Endothelial cell (in vitro differentiated cells): ENCODE measurements around the gene WDR77. TPM values are rescaled to one million over a fixed set of nuclear protein-coding genes. Genes with fewer than 3 reads are reported as not detected.

ENCODE experiments used
- DNase-seq: peaks from one replicate; pipeline ENCODE4 v3.0.0; 2021; ENCODE audit warnings: low spot score
- H3K27ac Mint-ChIP-seq: one replicate; pipeline ENCODE4 v1.8.0; 2021; ENCODE audit warnings: mixed read lengths, inconsistent platforms; ENCODE audit not compliant: unreplicated experiment
- H3K27me3 Mint-ChIP-seq: one replicate; pipeline ENCODE4 v1.8.0; 2021; ENCODE audit warnings: mild to moderate bottlenecking, moderate library complexity, mixed read lengths, inconsistent platforms; ENCODE audit not compliant: unreplicated experiment
- H3K36me3 Mint-ChIP-seq: one replicate; pipeline ENCODE4 v1.8.0; 2021; ENCODE audit warnings: mild to moderate bottlenecking, low read depth, mixed read lengths, inconsistent platforms; ENCODE audit not compliant: unreplicated experiment
- H3K4me1 Mint-ChIP-seq: one replicate; pipeline ENCODE4 v1.8.0; 2021; ENCODE audit warnings: mild to moderate bottlenecking, mixed read lengths, inconsistent platforms; ENCODE audit not compliant: unreplicated experiment
- H3K4me3 Mint-ChIP-seq: one replicate; pipeline ENCODE4 v1.8.0; 2021; ENCODE audit warnings: mild to moderate bottlenecking, mixed read lengths, inconsistent platforms; ENCODE audit not compliant: unreplicated experiment
- H3K9me3 Mint-ChIP-seq: one replicate; pipeline ENCODE4 v1.8.0; 2021; ENCODE audit warnings: mixed read lengths, inconsistent platforms; ENCODE audit not compliant: unreplicated experiment
- total RNA-seq: library from RNA; stranded (reverse); fragmentation: NEBNext Ultra II Directional; extraction: Animal tissue kit (Norgen Biotek cat#: 25700); gene quantifications from one replicate; pipeline ENCODE4 v1.2.1, GENCODE V29; 2021; ENCODE audit not compliant: unreplicated experiment
- TF ChIP-seq, protein P1 (sequence below): fragments of 200-600 bp; sonication (generic); IDR thresholded peaks from one replicate; pipeline ENCODE4 v1.5.0; 2021; ENCODE audit warnings: antibody characterized with exemption; ENCODE audit not compliant: unreplicated experiment

WDR77 gene
- total RNA-seq, 1 donor from 2014 or later, result 46.2 TPM

DNA sequence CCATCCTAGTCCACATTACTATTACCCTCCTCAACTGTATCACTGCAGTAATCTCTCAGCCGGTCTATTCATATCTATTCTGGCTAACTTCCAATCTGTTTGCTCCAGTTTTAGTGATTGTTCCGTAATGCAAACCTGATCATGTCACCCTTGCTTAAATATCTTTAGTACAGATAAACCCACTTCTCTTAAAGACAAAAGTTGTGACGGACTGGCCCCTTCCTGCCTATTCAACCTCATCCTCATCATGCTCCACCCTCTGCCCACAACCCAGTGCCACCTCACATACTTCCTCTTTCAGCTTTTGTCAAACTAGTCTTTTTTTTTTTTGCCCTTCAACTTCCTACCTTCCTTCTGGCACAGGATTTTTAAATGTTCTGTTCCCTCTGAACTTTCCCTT is 22.0 kb upstream of the WDR77 start:
- DNase-seq, result no peak
- Mint-ChIP-seq H3K4me1 (no peaks in the 10 kb centered on the region), H3K9me3 (no peaks in the 10 kb centered on the region), H3K36me3 (no peaks in the 10 kb centered on the region), H3K4me3 (no peak overlapping the region), H3K27me3 (peaks cover 1% of the 10 kb centered on the region), H3K27ac (no peak overlapping the region)
- TF ChIP-seq, protein P1, sequence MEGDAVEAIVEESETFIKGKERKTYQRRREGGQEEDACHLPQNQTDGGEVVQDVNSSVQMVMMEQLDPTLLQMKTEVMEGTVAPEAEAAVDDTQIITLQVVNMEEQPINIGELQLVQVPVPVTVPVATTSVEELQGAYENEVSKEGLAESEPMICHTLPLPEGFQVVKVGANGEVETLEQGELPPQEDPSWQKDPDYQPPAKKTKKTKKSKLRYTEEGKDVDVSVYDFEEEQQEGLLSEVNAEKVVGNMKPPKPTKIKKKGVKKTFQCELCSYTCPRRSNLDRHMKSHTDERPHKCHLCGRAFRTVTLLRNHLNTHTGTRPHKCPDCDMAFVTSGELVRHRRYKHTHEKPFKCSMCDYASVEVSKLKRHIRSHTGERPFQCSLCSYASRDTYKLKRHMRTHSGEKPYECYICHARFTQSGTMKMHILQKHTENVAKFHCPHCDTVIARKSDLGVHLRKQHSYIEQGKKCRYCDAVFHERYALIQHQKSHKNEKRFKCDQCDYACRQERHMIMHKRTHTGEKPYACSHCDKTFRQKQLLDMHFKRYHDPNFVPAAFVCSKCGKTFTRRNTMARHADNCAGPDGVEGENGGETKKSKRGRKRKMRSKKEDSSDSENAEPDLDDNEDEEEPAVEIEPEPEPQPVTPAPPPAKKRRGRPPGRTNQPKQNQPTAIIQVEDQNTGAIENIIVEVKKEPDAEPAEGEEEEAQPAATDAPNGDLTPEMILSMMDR, result no peak

DNA sequence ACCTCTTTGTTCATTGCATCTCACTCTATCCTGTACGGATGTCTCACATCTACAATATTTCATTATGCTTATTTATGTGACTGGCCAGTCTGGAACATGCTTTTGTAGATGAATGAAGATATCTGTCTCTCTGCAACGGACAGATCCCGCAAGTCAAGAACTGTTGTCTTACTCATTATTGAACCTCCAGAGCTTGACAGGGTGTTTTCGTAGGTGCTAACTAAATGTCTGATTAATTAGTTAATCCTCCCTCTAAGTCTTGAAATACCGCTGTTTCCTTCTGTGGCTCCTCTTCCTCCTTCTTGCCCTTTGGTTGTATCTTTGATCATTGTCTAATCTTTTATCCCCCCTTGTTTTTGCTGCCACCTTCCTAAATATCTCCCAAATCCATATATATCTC is 21.5 kb upstream of the WDR77 start:
- Mint-ChIP-seq H3K4me1 (no peaks in the 10 kb centered on the region), H3K4me3 (no peak overlapping the region), H3K36me3 (no peaks in the 10 kb centered on the region), H3K27ac (no peak overlapping the region), H3K9me3 (no peaks in the 10 kb centered on the region), H3K27me3 (peaks cover 1% of the 10 kb centered on the region)
- TF ChIP-seq, protein P1, result no peak
- no peak for DNase-seq

DNA sequence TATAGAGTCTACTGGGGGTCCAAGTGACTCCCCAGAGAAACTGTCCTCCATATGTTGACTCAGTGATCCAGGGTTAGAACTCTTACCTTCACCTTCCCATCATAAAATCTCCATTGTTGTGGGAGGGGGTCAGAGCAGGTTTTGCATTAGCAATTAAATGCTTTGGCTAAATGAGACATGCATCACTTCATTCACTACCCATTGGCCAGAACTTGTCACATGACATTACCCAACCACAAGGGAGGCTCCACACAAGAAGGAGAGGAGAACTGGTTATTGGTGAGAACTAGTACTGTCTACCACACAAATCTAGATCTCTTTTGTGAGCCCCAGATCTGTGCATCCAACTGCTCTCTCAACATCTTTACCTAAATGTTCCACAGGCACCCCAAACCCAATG is 20.5 kb upstream of the WDR77 start:
- H3K4me1 Mint-ChIP-seq, result no peaks in the 10 kb centered on the region
- H3K27me3 Mint-ChIP-seq, result peaks cover 1% of the 10 kb centered on the region
- H3K4me3 Mint-ChIP-seq, result no peak overlapping the region
- TF ChIP-seq, protein P1, result no peak
- DNase-seq, result no peak
- H3K27ac Mint-ChIP-seq, result no peak overlapping the region
- H3K9me3 Mint-ChIP-seq, result no peaks in the 10 kb centered on the region
- H3K36me3 Mint-ChIP-seq, result no peaks in the 10 kb centered on the region

DNA sequence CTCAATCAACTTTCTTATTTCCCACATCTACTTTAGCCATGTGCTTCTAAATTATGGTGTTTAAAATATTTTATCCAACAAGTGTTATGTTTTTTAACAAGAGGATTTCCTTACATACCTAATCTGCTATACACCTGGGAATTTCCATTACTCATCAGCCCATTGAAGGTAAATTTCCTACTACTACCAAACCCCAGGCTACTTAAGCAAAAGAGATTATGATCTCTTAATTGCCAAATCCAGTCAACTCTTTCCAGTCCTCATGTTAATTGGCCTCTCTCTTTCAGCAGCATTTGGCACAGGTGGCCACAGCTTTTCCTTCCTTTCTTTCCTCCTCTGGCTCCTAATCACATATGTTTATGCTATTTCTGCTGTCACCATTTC is 19.7 kb upstream of the WDR77 start:
- H3K9me3 Mint-ChIP-seq, result no peaks in the 10 kb centered on the region
- DNase-seq, result no peak
- H3K27ac Mint-ChIP-seq, result no peak overlapping the region
- no peaks in the 10 kb centered on the region for H3K36me3 Mint-ChIP-seq
- TF ChIP-seq, protein P1, result no peak
- H3K4me3 Mint-ChIP-seq, result no peak overlapping the region
- peaks cover 1% of the 10 kb centered on the region for H3K27me3 Mint-ChIP-seq
- no peaks in the 10 kb centered on the region for H3K4me1 Mint-ChIP-seq

DNA sequence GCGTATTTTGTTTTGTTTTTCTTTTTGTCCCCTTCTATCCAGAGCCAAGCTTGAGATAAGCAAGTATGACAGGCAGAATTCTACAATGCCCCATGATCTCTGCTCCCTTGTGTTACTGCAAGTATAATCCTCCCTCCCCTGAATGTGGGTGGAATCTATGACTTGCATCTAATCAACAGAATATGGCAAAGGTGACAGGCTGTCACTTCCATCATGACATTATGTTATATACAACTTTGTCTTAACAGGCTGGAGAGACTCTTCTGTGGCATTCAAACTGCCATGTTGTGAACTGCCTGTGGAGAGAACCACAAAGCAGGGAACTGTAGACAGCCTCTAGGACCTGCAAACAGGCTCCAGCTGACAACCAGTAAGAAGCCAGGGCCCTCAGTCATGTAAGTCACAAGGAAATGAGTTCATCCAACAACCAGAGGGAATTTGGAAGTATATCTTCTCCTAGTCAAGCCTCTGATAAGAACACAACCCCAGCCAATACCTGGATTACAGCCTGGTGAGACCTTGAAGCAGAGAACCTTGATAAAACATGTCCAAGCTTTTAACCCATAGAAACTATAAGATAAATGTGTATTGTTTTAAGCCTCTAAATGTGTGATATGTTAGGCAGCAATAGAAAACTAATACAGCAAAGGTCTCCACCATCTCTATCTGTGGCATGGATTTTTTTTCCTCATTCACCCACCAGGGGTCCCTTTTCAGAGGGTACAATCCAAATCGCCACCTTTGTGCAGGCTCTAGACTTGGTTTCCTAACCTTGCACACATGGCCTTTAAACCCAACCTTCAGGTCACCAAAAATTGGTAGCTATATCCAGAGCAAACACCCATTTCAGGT is 19.0 kb upstream of the WDR77 start:
- TF ChIP-seq, protein P1, result no peak
- Mint-ChIP-seq H3K36me3 (no peaks in the 10 kb centered on the region), H3K27me3 (peaks cover 1% of the 10 kb centered on the region), H3K9me3 (no peaks in the 10 kb centered on the region), H3K4me1 (no peaks in the 10 kb centered on the region), H3K4me3 (no peak overlapping the region), H3K27ac (no peak overlapping the region)
- DNase-seq, result no peak
